Gastrocnemius medialis (tissue), 4 donors: Measurements from ENCODE around the gene MAD1L1.

Experiments used
- CTCF ChIP-seq, 5 experiments: fragments of 450-650 bp in 3 of 5; fragments of 200-600 bp in 2 of 5; sonication (generic) in 2 of 5; IDR thresholded peaks in 4 of 5; conservative IDR thresholded peaks in 1 of 5; 1 replicate in 4 of 5; 2 replicates in 1 of 5; pipeline ENCODE4 v1.5.1; 2016 to 2019; ENCODE audit warnings: antibody characterized with exemption in 5 of 5, mild to moderate bottlenecking in 3 of 5, moderate library complexity in 3 of 5
- POLR2A ChIP-seq, 2 donors: fragments of 450-650 bp; IDR thresholded peaks; one replicate each; pipeline ENCODE4 v1.6.1; 2017; ENCODE audit warnings: antibody characterized with exemption in 2 of 2, mild to moderate bottlenecking in 2 of 2, moderate library complexity in 2 of 2

- no peak for TF ChIP-seq CTCF (IDR thresholded peaks at IDR 0.05 in 4 of 5, conservative IDR thresholded peaks at IDR 0.05 in 1 of 5)
- TF ChIP-seq POLR2A (IDR thresholded peaks at IDR 0.05): no peak
These were observed 60.2 kb downstream of the MAD1L1 start for GRCh38 chr7:2172311-2173188.
